H1 (cell line): ENCODE measurements around the gene ANK3. TPM values are rescaled to one million over a fixed set of nuclear protein-coding genes. Genes with fewer than 3 reads are reported as not detected.

Experiments used
- CREB1 ChIP-seq: IDR thresholded peaks from 2 replicates; pipeline ENCODE4 v1.6.1; 2012; ENCODE audit warnings: inconsistent platforms
- CTCF ChIP-seq, 3 experiments: IDR thresholded peaks; 1 replicate in 2 of 3; 2 replicates in 1 of 3; pipeline versions ENCODE4 v1.5.1 to v1.6.1; 2011; ENCODE audit warnings: low read length in 3 of 3, mild to moderate bottlenecking in 3 of 3, inconsistent platforms in 2 of 3, low read depth in 1 of 3, moderate library complexity in 1 of 3; ENCODE audit not compliant: insufficient read depth in 1 of 3; ENCODE audit errors: control extremely low read depth in 1 of 3
- GABPA ChIP-seq: IDR thresholded peaks from 2 replicates; pipeline ENCODE4 v1.6.1; 2011; ENCODE audit warnings: mild to moderate bottlenecking, low read length, moderate library complexity, borderline replicate concordance; ENCODE audit not compliant: insufficient read depth
- POU5F1 ChIP-seq: IDR thresholded peaks from 2 replicates; pipeline ENCODE4 v1.6.1; 2011; ENCODE audit warnings: low read depth, mild to moderate bottlenecking, low read length, moderate library complexity
- RXRA ChIP-seq: IDR thresholded peaks from 2 replicates; pipeline ENCODE4 v1.6.1; 2011; ENCODE audit warnings: low read depth, mild to moderate bottlenecking, low read length, moderate library complexity; ENCODE audit not compliant: insufficient read depth
- polyA plus RNA-seq, 7 experiments: library from polyadenylated mRNA; depleted of rRNA in 3 of 7; stranded (reverse) in 5 of 7; unstranded in 2 of 7; fragments of >200 nt in 5 of 7; fragments of 200-250 nt in 2 of 7; gene quantifications; 1 replicate in 5 of 7; 2 replicates in 1 of 7; 4 replicates in 1 of 7; pipeline versions ENCODE4 v1.2.1 to v1.2.3, GENCODE V29; 2011 to 2013; ENCODE audit warnings: missing spikeins in 2 of 7, mixed read lengths in 2 of 7
- total RNA-seq: library from RNA; stranded (reverse); fragmentation: NEBNext Ultra II Directional; extraction: Animal tissue kit (Norgen Biotek cat#: 25700); gene quantifications from 2 replicates; pipeline ENCODE4 v1.2.1, GENCODE V29; 2021

ANK3 gene
- total and polyA plus RNA-seq, 2 of the 8 experiments (the other 6 are each of a cell fraction or from before 2014, with no cell fraction given), result 18.1 to 67.9 TPM

DNA sequence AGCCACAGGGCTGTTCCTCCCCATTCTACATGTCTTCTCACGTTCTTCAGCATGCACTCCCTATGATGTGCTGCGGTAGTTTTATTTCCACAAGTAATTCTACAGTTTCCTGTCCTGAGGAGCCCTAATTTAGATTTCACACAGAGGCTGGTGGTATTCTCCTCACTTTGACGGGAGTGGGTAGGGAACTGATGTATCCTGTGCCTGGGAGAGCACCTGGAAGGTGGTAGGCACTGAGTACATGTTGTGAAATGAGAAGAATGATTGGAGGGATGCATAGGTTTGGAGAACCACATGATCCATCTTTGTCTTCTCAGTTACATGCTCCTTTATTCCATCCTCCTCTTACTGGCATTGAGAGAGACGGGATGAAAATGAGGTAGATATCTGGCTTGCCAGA is 365.2 kb downstream of the ANK3 start (continued):
- TF ChIP-seq CTCF (IDR thresholded peaks at IDR 0.05; ENCODE audit: control extremely low read depth in 1 of 3, insufficient read depth in 1 of 3, low read depth in 1 of 3, low read length in 3 of 3) (no peak), GABPA (no peak), CREB1 (no peak), POU5F1 (no peak), RXRA (no peak)
